ENCODE results near the gene MACROH2A1. TPM values are rescaled to one million over a fixed set of nuclear protein-coding genes. Genes with fewer than 3 reads are reported as not detected.
A peak's percentile ranks its signal among the peaks of the same experiment; 100 is the strongest.

Gene MACROH2A1
- total and polyA plus RNA-seq, 9 of the 15 experiments (the other 6 are each of a cell fraction or from before 2014, with no cell fraction given): 44.9 to 289 (median 193) TPM

- WGBS (ENCODE audit: insufficient coverage, low coverage, missing lambda C conversion rate): 38% methylated on average over 2 of the region's 2 CpGs
Measured at GRCh38 chr5:135425641-135426040, 26.6 kb upstream of the MACROH2A1 start.

GRCh38 chr5:135423846-135424168 lies 24.8 kb upstream of the MACROH2A1 start:
- ChIA-PET POLR2A (interaction anchor here (1.1 kb wide), 1 partner anchor 10 kb away, joined by 6 read pairs; no protein-coding TSS in a partner anchor), CTCF (ENCODE audit: low intra/inter-chr PET ratio) (no interaction called here)
- H3K4me2 ChIP-seq (ENCODE audit: insufficient read depth, low read length): no peak overlapping the region
- TF ChIP-seq TAL1 (IDR thresholded peaks at IDR 0.05) (no peak), ZNF197 (CRISPR knock-in tag; IDR thresholded peaks at IDR 0.05; ENCODE audit: low read depth) (no peak), ZEB2 (IDR thresholded peaks at IDR 0.05) (no peak), ZSCAN32 (CRISPR knock-in tag; IDR thresholded peaks at IDR 0.05) (no peak), ZNF347 (CRISPR knock-in tag; IDR thresholded peaks at IDR 0.05; ENCODE audit: low read depth) (no peak), E2F8 (IDR thresholded peaks at IDR 0.05; ENCODE audit: low read depth, partially characterized antibody) (no peak), XRCC4 (IDR thresholded peaks at IDR 0.05; ENCODE audit: extremely low read depth, insufficient read depth, insufficient read length) (no peak), POLR2H (tag; IDR thresholded peaks at IDR 0.05; ENCODE audit: low read depth) (no peak), ESRRB (CRISPR knock-in tag; IDR thresholded peaks at IDR 0.05; ENCODE audit: borderline replicate concordance) (no peak), ZNF165 (CRISPR knock-in tag; IDR thresholded peaks at IDR 0.05; ENCODE audit: borderline replicate concordance) (no peak), RHOXF2B (CRISPR knock-in tag; conservative IDR thresholded peaks at IDR 0.05) (no peak), PHTF2 (CRISPR knock-in tag; IDR thresholded peaks at IDR 0.05) (no peak)
- no peaks in the 10 kb centered on the region for H4K20me1 ChIP-seq (replicated peaks; ENCODE audit: control insufficient read depth, insufficient read depth, low read length)
- 76% methylated on average over 1 of the region's 1 CpG for WGBS (ENCODE audit: insufficient coverage, low coverage, missing lambda C conversion rate)
- H3K27me3 ChIP-seq (ENCODE audit: control insufficient read depth in 2 of 2, insufficient read depth in 2 of 2, low read length in 2 of 2): no peaks in the 10 kb centered on the region
- peaks cover 7% of the 10 kb centered on the region for H3K9me3 ChIP-seq (replicated peaks; ENCODE audit: control insufficient read depth, insufficient read depth, low read depth, low read length)
- no peak overlapping the region for H3K4me3 ChIP-seq
- intact Hi-C loops (cut with micrococcal nuclease) (loop anchor here (10.0 kb wide), 1 partner anchor 219 kb away; no protein-coding TSS in a partner anchor), in situ Hi-C loops (cut with MboI) (no loop called here)
- no peak overlapping the region for H3K9ac ChIP-seq (ENCODE audit: insufficient read depth in 1 of 2, low read depth in 2 of 2, low read length in 2 of 2)
- no peak for FAIRE-seq
- no peak for ATAC-seq
- no peaks in the 10 kb centered on the region for H3K36me3 ChIP-seq (ENCODE audit: control insufficient read depth, insufficient read depth, low read length)
- H2AFZ ChIP-seq (ENCODE audit: low read depth, low read length): peak overlapping the region; percentile 60; the same call in 1 of the 2 replicates
- DNase-seq (ENCODE audit: extremely low read depth in 1 of 4, low spot score in 3 of 4): no peak
- peaks cover 0 to 11% of the 10 kb centered on the region in 2 experiments; a peak in 3 of 5 replicates for H3K4me1 ChIP-seq (replicated peaks in 1 of 2; ENCODE audit: control insufficient read depth in 2 of 2, insufficient read depth in 2 of 2, low read length in 2 of 2)
- no TSS peak for BruUV-seq (replicated peaks)
- H3K79me2 ChIP-seq (ENCODE audit: control insufficient read depth, insufficient read depth, low read length): no peaks in the 10 kb centered on the region
- H3K27ac ChIP-seq (ENCODE audit: extremely low read depth, low read depth, low read length): no peak overlapping the region
- no peaks in the 10 kb centered on the region for H3K9me1 ChIP-seq (ENCODE audit: control insufficient read depth, insufficient read depth, low read length)

More at GRCh38 chr5:135425641-135426040, 26.6 kb upstream of the MACROH2A1 start:
- Histone ChIP-seq H3K36me3 (ENCODE audit: control insufficient read depth, insufficient read depth, low read length) (no peaks in the 10 kb centered on the region), H3K4me1 (replicated peaks in 1 of 2; ENCODE audit: control insufficient read depth in 2 of 2, insufficient read depth in 2 of 2, low read length in 2 of 2) (peaks cover 0 to 11% of the 10 kb centered on the region in 2 experiments; a peak in 3 of 5 replicates), H2AFZ (ENCODE audit: low read depth, low read length) (peak overlapping the region; percentile 5; the same call in 1 of the 2 replicates), H4K20me1 (replicated peaks; ENCODE audit: control insufficient read depth, insufficient read depth, low read length) (no peaks in the 10 kb centered on the region), H3K9me1 (ENCODE audit: control insufficient read depth, insufficient read depth, low read length) (no peaks in the 10 kb centered on the region), H3K9me3 (replicated peaks; ENCODE audit: control insufficient read depth, insufficient read depth, low read depth, low read length) (peaks cover 11% of the 10 kb centered on the region), H3K27ac (ENCODE audit: extremely low read depth, low read depth, low read length) (no peak overlapping the region), H3K4me2 (ENCODE audit: insufficient read depth, low read length) (no peak overlapping the region), H3K27me3 (ENCODE audit: control insufficient read depth in 2 of 2, insufficient read depth in 2 of 2, low read length in 2 of 2) (no peaks in the 10 kb centered on the region), H3K9ac (ENCODE audit: insufficient read depth in 1 of 2, low read depth in 2 of 2, low read length in 2 of 2) (no peak overlapping the region), H3K4me3 (no peak overlapping the region), H3K79me2 (ENCODE audit: control insufficient read depth, insufficient read depth, low read length) (no peaks in the 10 kb centered on the region)
- TF ChIP-seq NUFIP1 (IDR thresholded peaks at IDR 0.05; ENCODE audit: partially characterized antibody) (no peak), MTA1 (IDR thresholded peaks at IDR 0.05; ENCODE audit: borderline replicate concordance) (no peak)
- DNase-seq (ENCODE audit: extremely low read depth in 1 of 4, low spot score in 3 of 4) (no peak), FAIRE-seq (no peak), ATAC-seq (no peak)
- intact Hi-C loops (cut with micrococcal nuclease): loop anchor here (5.0 to 10.0 kb wide), 3 partner anchors 43 to 221 kb away; no protein-coding TSS in a partner anchor
- ChIA-PET CTCF (ENCODE audit: low intra/inter-chr PET ratio) (no interaction called here), POLR2A (interaction anchor here (0.5 to 1.7 kb wide), 9 partner anchors 8 to 1423 kb away, joined by 3 to 9 read pairs (median 3); no protein-coding TSS in a partner anchor)
- in situ Hi-C loops (cut with MboI): no loop called here
- no TSS peak for BruUV-seq (replicated peaks)

Measured in K562 (cell line).